HepG2 (cell line): ENCODE measurements around the gene GPX2. TPM values are rescaled to one million over a fixed set of nuclear protein-coding genes. Genes with fewer than 3 reads are reported as not detected.

Experiments
- ATAC-seq: fragments of 200-7000 bp; cut with Tn5 transposase; 3 replicates; pipeline ENCODE4 v1.9.1; 2020; ENCODE audit warnings: mild to moderate bottlenecking, moderate library complexity
- BruUV-seq: library from RNA; stranded (reverse); fragments of 400-500 nt; replicated peaks from 2 replicates; lab custom pipeline; 2021; lab: Mats Ljungman, UMichigan
- CTCF ChIA-PET: fragments of 300-600 bp; formaldehyde crosslinking; extraction: SDS; loops from one replicate; lab custom pipeline; 2021; ENCODE audit warnings: low total read pairs, inconsistent platforms, low intra/inter-chr PET ratio; lab: Yijun Ruan, JAX
- POLR2A ChIA-PET: fragments of 350-600 bp; sonication (Branson Sonifier 250); formaldehyde crosslinking; loops from one replicate; lab custom pipeline; 2020; ENCODE audit warnings: antibody characterized with exemption, inconsistent platforms; lab: Yijun Ruan, JAX
- DNase-seq: peaks from one replicate; pipeline ENCODE4 v3.0.0-alpha.2; 2015; ENCODE audit warnings: low spot score
- FAIRE-seq: peaks from 3 replicates; lab custom pipeline; 2011; peaks lifted over from hg19 to GRCh38; lab: Jason Lieb, UNC
- H2AFZ ChIP-seq: one replicate; pipeline ENCODE4 v1.6.1; 2011; ENCODE audit warnings: low read length, inconsistent platforms
- H3K27ac ChIP-seq: fragments of 300-600 bp; 3 replicates; pipeline ENCODE4 v1.8.0; 2011; ENCODE audit warnings: mixed run types, mild to moderate bottlenecking, mixed read lengths, low read length, inconsistent platforms; ENCODE audit not compliant: insufficient read depth; ENCODE audit errors: extremely low read length
- H3K27me3 ChIP-seq, 2 experiments: fragments of 200-600 bp in 1 of 2; 2 replicates in 1 of 2; 3 replicates in 1 of 2; pipeline versions ENCODE4 v1.6.0 to v1.8.0; 2011; ENCODE audit warnings: low read length in 2 of 2, mild to moderate bottlenecking in 2 of 2, moderate library complexity in 2 of 2, inconsistent platforms in 1 of 2; ENCODE audit not compliant: insufficient read depth in 2 of 2, control insufficient read depth in 1 of 2
- H3K36me3 ChIP-seq, 2 experiments: fragments of 200-600 bp in 1 of 2; replicated peaks in 1 of 2; 2 replicates in 1 of 2; 3 replicates in 1 of 2; pipeline versions ENCODE4 v1.5.1 to v1.8.0; 2011; ENCODE audit warnings: low read length in 2 of 2, inconsistent platforms in 1 of 2; ENCODE audit not compliant: insufficient read depth in 2 of 2, control insufficient read depth in 1 of 2
- H3K4me1 ChIP-seq: 2 replicates; pipeline ENCODE4 v1.5.1; 2012; ENCODE audit warnings: low read length, inconsistent platforms; ENCODE audit not compliant: insufficient read depth
- H3K4me2 ChIP-seq: 2 replicates; pipeline ENCODE4 v1.6.0; 2011; ENCODE audit warnings: low read depth, low read length, inconsistent platforms
- H3K4me3 ChIP-seq, 3 experiments: fragments of 200-600 bp in 1 of 3; sonication (generic), shearing (Covaris generic) in 1 of 3; replicated peaks in 1 of 3; 2 replicates each; pipeline ENCODE4 v1.5.1; 2011 to 2016; ENCODE audit warnings: low read length in 3 of 3, inconsistent platforms in 2 of 3, low read depth in 2 of 3, mild to moderate bottlenecking in 2 of 3, control low read depth in 1 of 3, mixed read lengths in 1 of 3; ENCODE audit not compliant: insufficient read depth in 1 of 3
- H3K79me2 ChIP-seq: one replicate; pipeline ENCODE4 v1.6.1; 2011; ENCODE audit warnings: low read length, inconsistent platforms; ENCODE audit not compliant: insufficient read depth
- H3K9ac ChIP-seq: 2 replicates; pipeline ENCODE4 v1.6.0; 2011; ENCODE audit warnings: mild to moderate bottlenecking, low read depth, low read length, inconsistent platforms; ENCODE audit not compliant: insufficient read depth
- H3K9me3 ChIP-seq: 2 replicates; pipeline ENCODE4 v1.5.1; 2012; ENCODE audit warnings: mild to moderate bottlenecking, low read length
- H4K20me1 ChIP-seq: 2 replicates; pipeline ENCODE4 v1.6.0; 2011; ENCODE audit warnings: inconsistent platforms, mild to moderate bottlenecking, low read length, moderate library complexity; ENCODE audit not compliant: insufficient read depth
- ATAD3A ChIP-seq: sonication (generic); formaldehyde crosslinking; IDR thresholded peaks from 2 replicates; pipeline ENCODE4 v1.4.0; 2020; ENCODE audit warnings: missing genetic modification reagents
- GATA4 ChIP-seq: sonication (generic); IDR thresholded peaks from 2 replicates; pipeline ENCODE4 v1.6.1; 2016; ENCODE audit warnings: antibody characterized with exemption, low read depth, borderline replicate concordance
- HOMEZ ChIP-seq: IDR thresholded peaks from 2 replicates; pipeline ENCODE4 v1.6.1; 2016; ENCODE audit warnings: low read depth
- MATR3 ChIP-seq: sonication (generic); formaldehyde crosslinking; IDR thresholded peaks from 2 replicates; pipeline ENCODE4 v1.4.0; 2020; ENCODE audit warnings: missing genetic modification reagents
- REXO4 ChIP-seq: sonication (generic); formaldehyde crosslinking; IDR thresholded peaks from 2 replicates; pipeline ENCODE4 v1.8.0; 2022; ENCODE audit warnings: missing genetic modification reagents, mild to moderate bottlenecking, borderline replicate concordance
- SNAI1 ChIP-seq: sonication (generic); formaldehyde crosslinking; IDR thresholded peaks from 2 replicates; pipeline ENCODE4 v1.5.0; 2020; ENCODE audit warnings: mild to moderate bottlenecking, missing genetic modification reagents, borderline replicate concordance
- SOX13 ChIP-seq, 3 experiments: fragments of 450-650 bp in 1 of 3; sonication (generic) in 1 of 3; formaldehyde crosslinking in 1 of 3; IDR thresholded peaks in 2 of 3; conservative IDR thresholded peaks in 1 of 3; 2 replicates each; pipeline versions ENCODE4 v1.5.0 to v1.6.1; 2016 to 2020; ENCODE audit warnings: antibody characterized with exemption in 1 of 3, mild to moderate bottlenecking in 1 of 3, missing compliant biosample characterization in 1 of 3, missing genetic modification reagents in 1 of 3, moderate library complexity in 1 of 3
- SUZ12 ChIP-seq: fragments of 150-350 bp; IDR thresholded peaks from 2 replicates; pipeline ENCODE4 v1.6.1; 2014; ENCODE audit warnings: low read depth, low read length
- TBX2 ChIP-seq: sonication (generic); formaldehyde crosslinking; IDR thresholded peaks from 2 replicates; pipeline ENCODE4 v1.5.0; 2020; ENCODE audit warnings: missing genetic modification reagents, mild to moderate bottlenecking, borderline replicate concordance
- ZNF609 ChIP-seq: sonication (generic); formaldehyde crosslinking; IDR thresholded peaks from 2 replicates; pipeline ENCODE4 v1.4.0; 2020; ENCODE audit warnings: mild to moderate bottlenecking, missing genetic modification reagents, borderline replicate concordance
- ZNF841 ChIP-seq: sonication (generic); formaldehyde crosslinking; IDR thresholded peaks from 2 replicates; pipeline ENCODE4 v1.8.1; 2023; ENCODE audit warnings: missing genetic modification reagents, borderline replicate concordance
- WGBS: methylation state at CpG from one replicate; pipeline ENCODE4 v1.1.6; 2017; ENCODE audit warnings: low lambda C conversion rate; 5-methylcytosine and 5-hydroxymethylcytosine counted together
- in situ Hi-C: cut with HindIII; loops from 2 replicates; pipeline ENCODE4 v1.10.0; 2017; ENCODE audit warnings: low pct_unique_long_range_greater_than_20kb; ENCODE audit not compliant: extremely low pct_ligation_motif_present
- intact Hi-C: fragments of 100-400 bp; cut with micrococcal nuclease; formaldehyde crosslinking; loops from one replicate; pipeline ENCODE4 v1.10.0; 2022; ENCODE audit not compliant: unreplicated experiment
- polyA plus RNA-seq, 8 experiments: library from polyadenylated mRNA; depleted of rRNA in 3 of 8; stranded (reverse) in 7 of 8; unstranded in 1 of 8; fragments of >200 nt; fragmentation: Illumina TruSeq in 4 of 8; extraction: Trizol in 4 of 8; gene quantifications; 2 replicates each; pipeline versions ENCODE4 v1.2.1 to v1.2.3, GENCODE V29; 2011 to 2016; ENCODE audit warnings: low read depth in 4 of 8, missing spikeins in 1 of 8, mixed read lengths in 1 of 8; ENCODE audit not compliant: insufficient read depth in 1 of 8
- total RNA-seq, 5 experiments: library from RNA; depleted of rRNA; stranded (reverse); fragments of >200 nt; fragmentation: Illumina TruSeq; extraction: Trizol; gene quantifications; 2 replicates each; pipeline ENCODE4 v1.2.3, GENCODE V29; 2016; ENCODE audit warnings: low read depth in 1 of 5
- TF ChIP-seq, protein P1 (sequence below): IDR thresholded peaks from 2 replicates; pipeline ENCODE4 v1.4.0; 2020; ENCODE audit warnings: mild to moderate bottlenecking, missing genetic modification reagents

Gene GPX2
- total and polyA plus RNA-seq, 2 of the 13 experiments (the other 11 are each of a cell fraction or from before 2014, with no cell fraction given) = 526 to 674 TPM

- TF ChIP-seq SOX13 (IDR thresholded peaks at IDR 0.05) = no peak
- TF ChIP-seq SOX13 (CRISPR knock-in tag; conservative IDR thresholded peaks at IDR 0.05 in 1 of 2, IDR thresholded peaks at IDR 0.05 in 1 of 2) = no peak
- TF ChIP-seq ZNF841 = no peak
- TF ChIP-seq ZNF609 = no peak
- TF ChIP-seq SNAI1 (CRISPR knock-in tag) = no peak
- no peak for TF ChIP-seq ATAD3A (CRISPR knock-in tag)
- no peak for TF ChIP-seq TBX2
These were observed 13.6 kb downstream of the GPX2 start (continued) for GRCh38 chr14:64929014-64929359.

DNA sequence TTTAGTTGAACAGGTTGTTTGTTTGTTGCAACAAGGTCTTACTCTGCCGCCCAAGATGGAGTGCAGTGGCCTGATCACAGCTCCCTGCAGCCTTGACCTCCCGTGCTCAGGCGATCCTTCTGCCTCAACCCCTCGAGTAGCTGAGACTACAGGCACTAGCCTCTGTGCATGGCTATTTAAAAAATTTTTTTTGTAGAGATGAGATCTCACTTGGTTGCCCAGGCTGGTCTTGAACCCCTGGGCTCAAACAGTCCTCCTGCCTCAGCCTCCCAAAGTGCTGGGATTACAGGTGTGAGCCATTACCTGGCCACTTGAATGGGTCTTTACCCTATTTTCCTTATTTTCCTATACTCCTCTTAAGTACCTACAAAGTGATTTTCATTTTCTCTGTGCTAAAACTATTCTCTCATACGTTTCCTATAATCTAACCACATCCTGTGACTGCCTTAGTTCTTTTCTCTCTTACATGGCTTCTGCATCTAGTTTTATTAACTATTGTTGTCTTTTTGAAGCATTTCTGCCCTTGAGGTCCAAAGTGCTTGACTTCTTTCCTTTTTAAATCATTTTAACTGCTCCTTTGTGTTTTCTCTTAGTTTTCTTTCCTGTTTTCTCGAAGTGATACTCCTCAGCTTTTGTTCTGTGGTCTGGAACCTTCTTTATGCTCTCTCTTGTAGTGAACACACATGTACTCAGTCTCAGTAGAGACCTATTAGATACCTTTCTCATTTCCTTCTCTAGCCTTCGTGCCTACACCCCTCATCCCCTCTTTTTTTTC, 14.1 kb downstream of the GPX2 start:
- in situ Hi-C loops (no loop called here), intact Hi-C loops (no loop called here)
- no peak overlapping the region for H3K27ac ChIP-seq
- peaks cover 14 to 54% of the 10 kb centered on the region in 2 experiments for H3K36me3 ChIP-seq
- DNase-seq (no peak), ATAC-seq (no peak), FAIRE-seq (no peak)
- no peak overlapping the region for H3K4me2 ChIP-seq
- H3K9me3 ChIP-seq = no peaks in the 10 kb centered on the region
- H4K20me1 ChIP-seq = no peaks in the 10 kb centered on the region
- H3K4me1 ChIP-seq = peaks cover 33% of the 10 kb centered on the region
- ChIA-PET POLR2A (interaction anchor here (1.5 kb wide), 1 partner anchor 14 kb away, joined by 3 read pairs; no protein-coding TSS in a partner anchor), CTCF (no interaction called here)
- BruUV-seq = no TSS peak
- H3K79me2 ChIP-seq = no peaks in the 10 kb centered on the region
- no peak overlapping the region for H2AFZ ChIP-seq
- WGBS = 95% methylated on average over 7 of the region's 7 CpGs
- H3K4me3 ChIP-seq = no peak overlapping the region
- no peak overlapping the region for H3K9ac ChIP-seq
- no peaks in the 10 kb centered on the region for H3K27me3 ChIP-seq
- no peak for TF ChIP-seq HOMEZ
- no peak for TF ChIP-seq MATR3 (CRISPR knock-in tag)
- no peak for TF ChIP-seq GATA4
- TF ChIP-seq SUZ12 = no peak
- TF ChIP-seq, protein P1, sequence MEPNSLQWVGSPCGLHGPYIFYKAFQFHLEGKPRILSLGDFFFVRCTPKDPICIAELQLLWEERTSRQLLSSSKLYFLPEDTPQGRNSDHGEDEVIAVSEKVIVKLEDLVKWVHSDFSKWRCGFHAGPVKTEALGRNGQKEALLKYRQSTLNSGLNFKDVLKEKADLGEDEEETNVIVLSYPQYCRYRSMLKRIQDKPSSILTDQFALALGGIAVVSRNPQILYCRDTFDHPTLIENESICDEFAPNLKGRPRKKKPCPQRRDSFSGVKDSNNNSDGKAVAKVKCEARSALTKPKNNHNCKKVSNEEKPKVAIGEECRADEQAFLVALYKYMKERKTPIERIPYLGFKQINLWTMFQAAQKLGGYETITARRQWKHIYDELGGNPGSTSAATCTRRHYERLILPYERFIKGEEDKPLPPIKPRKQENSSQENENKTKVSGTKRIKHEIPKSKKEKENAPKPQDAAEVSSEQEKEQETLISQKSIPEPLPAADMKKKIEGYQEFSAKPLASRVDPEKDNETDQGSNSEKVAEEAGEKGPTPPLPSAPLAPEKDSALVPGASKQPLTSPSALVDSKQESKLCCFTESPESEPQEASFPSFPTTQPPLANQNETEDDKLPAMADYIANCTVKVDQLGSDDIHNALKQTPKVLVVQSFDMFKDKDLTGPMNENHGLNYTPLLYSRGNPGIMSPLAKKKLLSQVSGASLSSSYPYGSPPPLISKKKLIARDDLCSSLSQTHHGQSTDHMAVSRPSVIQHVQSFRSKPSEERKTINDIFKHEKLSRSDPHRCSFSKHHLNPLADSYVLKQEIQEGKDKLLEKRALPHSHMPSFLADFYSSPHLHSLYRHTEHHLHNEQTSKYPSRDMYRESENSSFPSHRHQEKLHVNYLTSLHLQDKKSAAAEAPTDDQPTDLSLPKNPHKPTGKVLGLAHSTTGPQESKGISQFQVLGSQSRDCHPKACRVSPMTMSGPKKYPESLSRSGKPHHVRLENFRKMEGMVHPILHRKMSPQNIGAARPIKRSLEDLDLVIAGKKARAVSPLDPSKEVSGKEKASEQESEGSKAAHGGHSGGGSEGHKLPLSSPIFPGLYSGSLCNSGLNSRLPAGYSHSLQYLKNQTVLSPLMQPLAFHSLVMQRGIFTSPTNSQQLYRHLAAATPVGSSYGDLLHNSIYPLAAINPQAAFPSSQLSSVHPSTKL (CRISPR knock-in tag) = no peak
- TF ChIP-seq REXO4 (CRISPR knock-in tag) = no peak
